GM06990 (cell line): ENCODE measurements around the gene AURKA.
"Not testable (repeated sequence)": the region's sequence is repeated elsewhere in the genome, so short reads cannot be mapped to it uniquely, and the experiment has no call there.

ENCODE experiments used
- DNase-seq: peaks from one replicate; pipeline ENCODE4 v3.0.0-alpha.2; 2011; ENCODE audit not compliant: insufficient read length; ENCODE audit errors: extremely low read depth
- H3K27me3 ChIP-seq: replicated peaks from 2 replicates; pipeline ENCODE4 v1.6.0; 2011; ENCODE audit warnings: low read length; ENCODE audit not compliant: control insufficient read depth, insufficient read depth
- H3K36me3 ChIP-seq: 2 replicates; pipeline ENCODE4 v1.5.1; 2011; ENCODE audit warnings: low read length; ENCODE audit not compliant: control insufficient read depth, insufficient read depth
- H3K4me3 ChIP-seq: replicated peaks from 2 replicates; pipeline ENCODE4 v1.5.1; 2011; ENCODE audit warnings: low read depth, mild to moderate bottlenecking, control low read depth, low read length
- CTCF ChIP-seq: IDR thresholded peaks from 2 replicates; pipeline ENCODE4 v1.5.1; 2011; ENCODE audit warnings: low read length, control low read depth, mild to moderate bottlenecking, inconsistent platforms; ENCODE audit not compliant: insufficient read depth, poor library complexity, severe bottlenecking

Gene AURKA

GRCh38 chr20:56345911-56346310, 46.1 kb downstream of the AURKA start:
- Histone ChIP-seq H3K36me3 (no peaks in the 10 kb centered on the region), H3K27me3 (peaks cover 2% of the 10 kb centered on the region; the same call in 1 of the 2 replicates), H3K4me3 (no peak overlapping the region)
- TF ChIP-seq CTCF: no peak
- DNase-seq: no peak

GRCh38 chr20:56343861-56344381, 48.1 kb downstream of the AURKA start:
- DNase-seq: peak; percentile 46
- Histone ChIP-seq H3K27me3 (peaks cover 2% of the 10 kb centered on the region; the same call in 1 of the 2 replicates), H3K36me3 (no peaks in the 10 kb centered on the region), H3K4me3 (no peak overlapping the region)
- peak; percentile 63 for TF ChIP-seq CTCF

- H3K27me3 ChIP-seq: peaks cover 2% of the 10 kb centered on the region; the same call in 1 of the 2 replicates
- H3K4me3 ChIP-seq: no peak overlapping the region
- TF ChIP-seq CTCF: no peak
- DNase-seq: no peak
- H3K36me3 ChIP-seq: no peaks in the 10 kb centered on the region
Observed at GRCh38 chr20:56342783-56343182, 49.2 kb downstream of the AURKA start.

GRCh38 chr20:56336709-56337108, 55.3 kb downstream of the AURKA start:
- not testable (repeated sequence) for H3K36me3 ChIP-seq, H3K27me3 ChIP-seq, H3K4me3 ChIP-seq, DNase-seq

GRCh38 chr20:56328861-56329260, 63.2 kb downstream of the AURKA start:
- H3K36me3 ChIP-seq: no peaks in the 10 kb centered on the region
- DNase-seq: no peak
- no peak overlapping the region for H3K4me3 ChIP-seq
- no peaks in the 10 kb centered on the region for H3K27me3 ChIP-seq
- no peak for TF ChIP-seq CTCF

GRCh38 chr20:56324806-56325205, 67.2 kb downstream of the AURKA start:
- Histone ChIP-seq H3K36me3 (no peaks in the 10 kb centered on the region), H3K4me3 (no peak overlapping the region), H3K27me3 (no peaks in the 10 kb centered on the region)
- no peak for TF ChIP-seq CTCF
- no peak for DNase-seq
